GM21717 (cell line): ENCODE data around the gene FXN.
A peak's percentile ranks its signal among the peaks of the same experiment; 100 is the strongest.
"Not testable (repeated sequence)": the region's sequence is repeated elsewhere in the genome, so short reads cannot be mapped to it uniquely, and the experiment has no call there.

Experiments used
- ATAC-seq: cut with Tn5 transposase; IDR thresholded peaks from one replicate; pipeline ENCODE4 v1.9.1; 2021; ENCODE audit warnings: mild to moderate bottlenecking, moderate library complexity; ENCODE audit not compliant: unreplicated experiment

Gene FXN

GRCh38 chr9:69097923-69098593 lies 62.5 kb downstream of the FXN start:
- no peak for ATAC-seq

- ATAC-seq = not testable (repeated sequence)
Observed at GRCh38 chr9:69103348-69103996, 67.9 kb downstream of the FXN start.

GRCh38 chr9:69104830-69105527 lies 69.4 kb downstream of the FXN start:
- no peak for ATAC-seq

DNA sequence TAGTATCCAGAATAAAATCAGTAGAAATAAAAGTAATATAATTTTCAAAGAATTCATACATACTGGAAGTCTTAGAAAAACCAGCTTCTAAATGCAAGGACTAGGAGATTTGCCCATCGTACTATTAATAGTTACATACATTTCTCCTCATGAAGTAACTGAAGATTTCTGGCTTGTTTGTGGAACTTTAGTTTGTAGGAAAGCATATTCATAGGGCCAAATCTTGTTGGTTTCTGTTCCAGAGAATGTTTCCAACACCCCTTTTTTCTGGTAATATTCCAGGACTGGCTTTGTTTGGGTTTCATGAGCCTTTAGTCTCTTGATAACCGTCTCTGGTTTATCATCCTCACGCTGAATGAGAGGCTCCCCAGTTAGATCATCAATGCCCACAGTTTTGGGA lies 72.2 kb downstream of the FXN start:
- no peak for ATAC-seq

- ATAC-seq = not testable (repeated sequence)
Observed at GRCh38 chr9:69108706-69109105, 73.2 kb downstream of the FXN start.

- no peak for ATAC-seq
Observed at GRCh38 chr9:69109152-69109551, 73.6 kb downstream of the FXN start.

GRCh38 chr9:69112646-69113045 lies 77.1 kb downstream of the FXN start:
- ATAC-seq = not testable (repeated sequence)

- no peak for ATAC-seq
Observed at GRCh38 chr9:69115621-69116020, 80.1 kb downstream of the FXN start.

DNA sequence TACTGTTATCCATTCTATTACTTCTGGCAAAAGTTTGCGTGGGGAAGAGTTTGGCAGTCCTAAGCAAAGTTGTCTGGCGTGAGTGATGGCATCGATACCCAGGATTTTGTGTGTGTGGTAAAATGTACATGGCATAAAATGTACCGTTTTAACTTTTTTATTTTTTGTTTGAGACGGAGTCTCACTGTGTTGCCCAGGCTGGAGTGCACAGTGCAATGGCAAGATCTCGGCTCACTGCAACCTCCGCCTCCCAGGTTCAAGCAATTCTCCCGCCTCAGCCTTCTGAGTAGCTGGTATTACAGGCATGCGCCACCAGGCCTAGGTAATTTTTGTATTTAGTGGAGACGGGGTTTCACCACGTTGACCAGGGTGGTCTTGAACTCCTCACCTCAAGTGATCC lies 83.1 kb downstream of the FXN start:
- ATAC-seq = no peak

DNA sequence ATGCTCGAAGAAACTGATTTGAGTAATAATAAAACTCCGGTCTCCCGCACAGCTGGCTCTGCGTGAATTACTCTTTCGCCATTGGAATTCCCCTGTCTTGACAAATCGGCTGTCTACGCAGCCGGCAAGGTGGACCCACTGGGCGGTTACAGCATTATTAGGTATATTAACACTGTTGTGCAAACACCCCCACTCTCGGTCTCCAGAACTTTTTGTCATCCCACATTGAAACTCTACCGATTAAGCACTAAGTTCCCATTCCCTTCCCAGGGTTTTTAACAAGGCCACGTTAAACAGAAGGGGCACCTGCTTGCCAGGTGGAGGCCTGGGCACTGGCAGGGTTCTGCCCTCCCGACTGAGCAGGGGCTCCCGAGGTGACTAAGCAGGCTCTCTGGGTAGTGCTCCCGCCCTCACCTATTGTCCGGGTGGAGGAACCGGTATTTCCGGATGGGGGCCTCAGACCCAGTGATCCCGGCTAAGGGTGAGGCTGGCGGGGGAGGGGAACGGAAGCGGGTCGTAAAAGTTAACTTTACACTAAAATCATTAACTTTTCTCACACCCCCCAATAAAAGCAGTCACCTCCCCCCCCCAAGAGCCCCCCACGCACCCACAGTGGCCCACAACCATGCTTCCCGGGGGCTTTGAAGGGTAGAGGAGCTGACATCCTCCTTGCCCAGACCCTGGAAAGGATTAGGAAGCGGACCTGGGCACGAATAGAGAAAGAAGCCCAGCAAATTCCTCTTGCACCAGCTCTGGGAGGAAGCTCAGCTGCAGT lies 85.0 kb downstream of the FXN start:
- no peak for ATAC-seq

DNA sequence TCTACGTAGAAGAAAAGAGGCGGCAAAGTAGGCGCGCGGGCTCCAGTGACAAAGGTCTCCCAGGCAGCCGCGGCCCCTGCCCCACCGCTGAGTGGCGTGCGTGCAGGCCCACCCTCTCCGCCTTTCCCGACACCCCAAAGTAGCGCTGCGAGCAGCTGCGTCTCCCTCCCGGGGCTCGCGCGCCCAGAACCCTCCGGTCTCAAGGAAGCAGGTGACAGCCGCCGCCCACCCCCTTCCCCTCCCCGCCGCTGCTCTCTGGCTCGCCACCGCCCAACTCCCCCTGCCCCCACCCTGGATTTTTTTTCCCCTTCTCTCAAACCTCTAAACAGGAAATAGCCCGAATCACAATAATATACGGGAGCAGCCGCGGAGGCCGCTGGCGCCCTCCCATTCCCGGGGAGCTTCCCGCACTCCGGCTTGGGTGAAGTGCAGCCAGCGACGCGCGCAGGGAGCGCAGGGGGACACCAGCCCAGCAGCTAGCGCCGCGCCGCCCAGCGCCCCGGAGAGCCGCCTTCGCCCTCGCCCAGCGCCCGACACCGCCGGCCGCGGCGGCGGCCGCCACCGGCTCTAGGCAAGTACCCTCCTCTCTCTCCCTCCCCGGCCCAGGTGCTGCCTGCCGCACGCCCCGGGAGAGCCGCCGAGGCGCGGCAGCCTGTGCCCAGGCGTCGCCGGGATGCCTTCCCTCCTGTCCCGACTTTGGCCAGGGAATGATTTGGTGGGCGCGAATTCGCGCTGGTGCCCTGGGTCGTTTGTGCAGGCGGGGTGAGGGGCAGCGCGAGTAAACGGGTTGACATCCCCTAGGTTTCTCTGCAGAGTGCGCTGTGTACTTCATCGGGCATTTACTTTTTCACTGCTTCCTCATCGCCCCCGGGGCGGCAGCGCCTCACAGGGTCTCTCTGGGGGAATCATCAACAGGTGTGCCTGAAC lies 85.9 kb downstream of the FXN start:
- ATAC-seq = peak; percentile 59

DNA sequence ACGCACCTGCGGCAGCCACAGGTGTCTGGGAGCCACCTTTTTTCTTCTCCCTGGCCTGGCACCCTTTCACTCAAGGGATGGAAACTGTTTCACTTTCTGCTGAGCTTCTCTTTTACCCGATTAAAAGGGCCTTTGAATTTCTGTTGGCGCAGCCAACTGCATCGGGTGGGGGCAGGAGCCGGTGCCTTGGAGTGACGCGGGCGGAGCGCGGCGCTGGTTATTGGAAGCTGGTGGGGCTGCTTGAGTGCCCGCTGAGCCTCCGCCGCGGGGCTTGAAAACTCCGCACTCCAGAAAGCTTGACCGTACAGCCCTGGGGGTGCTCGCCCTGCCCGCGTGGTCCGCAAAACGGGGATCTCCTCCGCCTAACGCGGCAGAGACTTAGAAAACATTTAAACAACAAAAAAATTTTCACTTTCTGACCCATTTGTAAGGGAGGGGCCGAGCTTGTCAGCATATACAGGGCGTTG lies 86.6 kb downstream of the FXN start:
- peak; percentile 69 for ATAC-seq

GRCh38 chr9:69122549-69123141 lies 87.1 kb downstream of the FXN start:
- no peak for ATAC-seq

DNA sequence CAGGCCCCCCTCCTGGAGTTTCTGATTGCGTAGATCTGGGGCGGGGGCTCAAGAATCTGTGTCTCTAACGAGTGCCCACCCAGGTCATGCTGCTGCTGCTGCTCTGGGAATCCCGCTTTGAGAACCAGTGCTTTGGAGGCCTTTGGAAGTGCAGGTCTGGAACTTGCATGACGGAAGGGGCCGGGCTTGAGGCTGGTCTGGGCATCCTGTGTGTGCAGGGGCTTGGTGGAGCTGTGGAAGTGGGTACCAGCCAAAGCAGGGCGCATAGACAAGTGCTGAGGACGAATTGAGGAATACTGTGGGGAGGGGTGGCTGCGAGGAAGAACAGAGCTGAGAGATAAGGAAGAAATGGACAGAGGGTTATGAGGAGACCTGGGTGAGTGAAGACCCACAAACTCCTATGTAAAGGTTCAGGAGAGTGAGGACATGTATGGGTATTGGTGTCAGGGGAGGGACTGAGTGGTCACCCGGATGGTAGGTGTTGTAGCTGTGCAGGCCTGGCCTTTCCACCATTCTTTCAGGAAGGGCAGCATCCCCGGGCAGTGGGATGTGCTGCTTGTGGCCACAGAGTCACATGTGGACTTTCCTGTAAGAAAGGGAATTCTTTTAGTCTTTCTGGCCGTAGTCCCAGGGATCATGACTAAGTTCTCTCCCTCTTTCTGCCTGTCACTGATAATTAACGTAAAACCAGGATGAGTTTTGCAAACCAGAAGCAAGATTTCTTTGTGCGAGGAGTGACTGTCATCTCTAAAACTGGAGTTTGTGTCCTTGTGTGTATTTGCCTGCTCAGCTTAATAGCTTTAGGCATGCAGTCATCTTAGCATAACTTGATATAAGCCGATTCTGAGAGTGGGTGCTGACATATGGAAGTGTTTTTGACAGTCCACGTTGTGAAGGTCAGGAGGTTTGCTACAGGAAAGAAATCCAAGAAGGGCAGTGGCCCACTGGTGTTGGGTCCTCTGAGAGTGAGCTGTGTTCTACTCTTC lies 95.2 kb downstream of the FXN start:
- no peak for ATAC-seq

DNA sequence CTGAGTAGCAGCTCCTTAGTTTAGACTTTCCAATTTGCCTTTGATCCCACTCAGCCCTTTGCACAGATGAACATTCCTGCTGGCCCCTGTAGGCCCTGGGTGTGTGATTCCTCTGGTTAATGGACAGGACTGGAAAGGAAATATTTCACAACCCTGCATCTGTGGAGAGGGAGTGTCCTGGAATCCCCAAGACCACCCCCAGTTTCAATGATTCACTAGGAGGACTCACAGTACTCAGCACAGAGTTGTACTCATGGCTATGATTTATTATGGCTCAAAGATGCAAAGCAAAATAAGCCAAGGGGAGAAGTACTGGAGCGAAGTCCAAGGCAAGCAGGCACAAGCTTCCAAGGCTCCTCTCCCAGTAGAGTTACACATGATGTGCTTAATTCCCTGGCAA lies 96.1 kb downstream of the FXN start:
- no peak for ATAC-seq

GRCh38 chr9:69132361-69132760 lies 96.8 kb downstream of the FXN start:
- no peak for ATAC-seq

- ATAC-seq = no peak
Observed at GRCh38 chr9:69134412-69134811, 98.9 kb downstream of the FXN start.

GRCh38 chr9:69136185-69136584 lies 100.6 kb downstream of the FXN start:
- ATAC-seq = no peak

DNA sequence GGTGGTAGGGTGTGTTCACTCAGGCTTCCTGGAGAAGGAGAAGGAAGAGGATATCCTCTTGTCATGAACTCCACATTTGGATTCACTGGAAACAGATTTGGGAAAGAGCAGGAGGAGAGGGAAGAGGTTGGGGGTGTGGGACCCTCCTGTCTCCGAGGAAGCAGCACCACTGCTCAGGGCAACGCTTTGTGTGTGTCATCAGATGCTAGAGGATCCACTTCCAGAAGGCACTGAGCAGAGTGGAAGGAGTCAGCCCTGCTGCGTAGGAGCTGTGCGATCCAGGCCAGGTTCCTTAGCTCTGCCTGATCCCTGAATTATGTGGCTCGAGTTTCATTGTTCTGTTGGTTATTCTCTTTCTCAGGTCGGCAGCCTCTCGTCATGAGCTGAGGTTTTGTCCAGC lies 101.2 kb downstream of the FXN start:
- no peak for ATAC-seq
